H9 (cell line): ENCODE data around the gene USP28. TPM values are rescaled to one million over a fixed set of nuclear protein-coding genes. Genes with fewer than 3 reads are reported as not detected.
A peak's percentile ranks its signal among the peaks of the same experiment; 100 is the strongest.

Experiments
- DNase-seq: peaks from one replicate; pipeline ENCODE4 v3.0.0-alpha.2; 2017
- H2AFZ ChIP-seq: one replicate; pipeline ENCODE4 v1.6.1; 2013; ENCODE audit warnings: mild to moderate bottlenecking, low read length, control low read depth, moderate library complexity
- H2AK5ac ChIP-seq: 2 replicates; pipeline ENCODE4 v1.6.1; 2013; ENCODE audit warnings: low read length, control low read depth, mixed read lengths; ENCODE audit not compliant: insufficient read length
- H2BK120ac ChIP-seq: one replicate; pipeline ENCODE4 v1.6.1; 2013; ENCODE audit warnings: low read depth, mild to moderate bottlenecking, low read length, control low read depth, inconsistent platforms; ENCODE audit not compliant: poor library complexity, severe bottlenecking
- H2BK12ac ChIP-seq: 2 replicates; pipeline ENCODE4 v1.6.1; 2013; ENCODE audit warnings: low read length, control low read depth, mixed read lengths, low read depth; ENCODE audit not compliant: insufficient read length
- H2BK15ac ChIP-seq: 2 replicates; pipeline ENCODE4 v1.6.1; 2013; ENCODE audit warnings: low read depth, low read length, control low read depth
- H2BK20ac ChIP-seq: one replicate; pipeline ENCODE4 v1.6.1; 2013; ENCODE audit warnings: low read depth, mild to moderate bottlenecking, low read length, control low read depth, inconsistent platforms; ENCODE audit not compliant: poor library complexity, severe bottlenecking
- H2BK5ac ChIP-seq: 2 replicates; pipeline ENCODE4 v1.6.1; 2013; ENCODE audit warnings: low read length, control low read depth, mixed read lengths; ENCODE audit not compliant: insufficient read length
- H3K14ac ChIP-seq: 2 replicates; pipeline ENCODE4 v1.6.1; 2013; ENCODE audit warnings: low read length, control low read depth; ENCODE audit not compliant: insufficient read depth
- H3K18ac ChIP-seq: 2 replicates; pipeline ENCODE4 v1.6.1; 2013; ENCODE audit warnings: low read depth, mild to moderate bottlenecking, mixed read lengths, low read length, control low read depth; ENCODE audit not compliant: insufficient read length
- H3K23ac ChIP-seq: 2 replicates; pipeline ENCODE4 v1.6.1; 2013; ENCODE audit warnings: low read length, control low read depth, mixed read lengths, low read depth; ENCODE audit not compliant: insufficient read length
- H3K23me2 ChIP-seq: 2 replicates; pipeline ENCODE4 v1.6.1; 2013; ENCODE audit warnings: low read depth, mild to moderate bottlenecking, mixed read lengths, low read length, control low read depth; ENCODE audit not compliant: insufficient read length, poor library complexity, severe bottlenecking
- H3K27ac ChIP-seq: 2 replicates; pipeline ENCODE4 v1.5.1; 2013; ENCODE audit warnings: low read length, control low read depth, mixed read lengths, low read depth; ENCODE audit not compliant: insufficient read length
- H3K27me3 ChIP-seq: 2 replicates; pipeline ENCODE4 v1.6.1; 2013; ENCODE audit warnings: low read length, control low read depth, inconsistent platforms; ENCODE audit not compliant: insufficient read depth
- H3K4ac ChIP-seq: 2 replicates; pipeline ENCODE4 v1.6.1; 2013; ENCODE audit warnings: low read depth, mild to moderate bottlenecking, control low read depth, inconsistent platforms, low read length, moderate library complexity
- H3K4me1 ChIP-seq: 2 replicates; pipeline ENCODE4 v1.6.1; 2013; ENCODE audit warnings: low read length, control low read depth, inconsistent platforms; ENCODE audit not compliant: insufficient read depth
- H3K4me2 ChIP-seq: 2 replicates; pipeline ENCODE4 v1.6.1; 2013; ENCODE audit warnings: low read length, control low read depth, mixed read lengths; ENCODE audit not compliant: insufficient read length, insufficient read depth
- H3K56ac ChIP-seq: 2 replicates; pipeline ENCODE4 v1.6.1; 2013; ENCODE audit warnings: low read depth, mild to moderate bottlenecking, mixed read lengths, low read length, control low read depth; ENCODE audit not compliant: insufficient read length
- H3K79me1 ChIP-seq: 2 replicates; pipeline ENCODE4 v1.6.1; 2013; ENCODE audit warnings: low read depth, mild to moderate bottlenecking, moderate library complexity, low read length, control low read depth, inconsistent platforms; ENCODE audit not compliant: insufficient read depth, poor library complexity, severe bottlenecking
- H3K79me2 ChIP-seq: 2 replicates; pipeline ENCODE4 v1.6.1; 2013; ENCODE audit warnings: low read length, control low read depth, inconsistent platforms; ENCODE audit not compliant: insufficient read depth
- H3K9ac ChIP-seq: 2 replicates; pipeline ENCODE4 v1.6.1; 2013; ENCODE audit warnings: low read length, control low read depth, mixed read lengths; ENCODE audit not compliant: insufficient read length; ENCODE audit errors: extremely low read depth
- H3K9me3 ChIP-seq: one replicate; pipeline ENCODE4 v1.6.1; 2013; ENCODE audit warnings: low read depth, low read length, inconsistent platforms; ENCODE audit not compliant: control insufficient read depth
- H3T11ph ChIP-seq: one replicate; pipeline ENCODE4 v1.6.1; 2013; ENCODE audit warnings: mild to moderate bottlenecking, low read length, control low read depth, inconsistent platforms
- H4K20me1 ChIP-seq: one replicate; pipeline ENCODE4 v1.6.1; 2013; ENCODE audit not compliant: control insufficient read depth, insufficient read length, insufficient read depth
- H4K5ac ChIP-seq: 2 replicates; pipeline ENCODE4 v1.6.1; 2013; ENCODE audit warnings: low read depth, mild to moderate bottlenecking, mixed read lengths, low read length, control low read depth; ENCODE audit not compliant: insufficient read length
- H4K8ac ChIP-seq: replicated peaks from 2 replicates; pipeline ENCODE4 v1.6.1; 2013; ENCODE audit warnings: low read length, control low read depth, mixed read lengths, low read depth; ENCODE audit not compliant: insufficient read length
- H4K91ac ChIP-seq: 2 replicates; pipeline ENCODE4 v1.6.1; 2013; ENCODE audit warnings: low read depth, mild to moderate bottlenecking, moderate library complexity, mixed read lengths, low read length, control low read depth; ENCODE audit not compliant: insufficient read length
- H3K27ac Mint-ChIP-seq, 3 experiments: 2 replicates in 2 of 3; 3 replicates in 1 of 3; pipeline ENCODE4 v1.8.0; 2020 to 2021; ENCODE audit warnings: mixed read lengths in 3 of 3, mild to moderate bottlenecking in 1 of 3, moderate library complexity in 1 of 3
- H3K27me3 Mint-ChIP-seq: 2 replicates; pipeline ENCODE4 v1.8.0; 2021; ENCODE audit warnings: low read depth, mild to moderate bottlenecking, moderate library complexity, mixed read lengths
- H3K36me3 Mint-ChIP-seq, 3 experiments: 2 replicates in 2 of 3; 3 replicates in 1 of 3; pipeline ENCODE4 v1.8.0; 2020 to 2021; ENCODE audit warnings: low read depth in 3 of 3, mixed read lengths in 3 of 3; ENCODE audit not compliant: insufficient read depth in 1 of 3
- H3K4me1 Mint-ChIP-seq, 2 experiments: 2 replicates each; pipeline ENCODE4 v1.8.0; 2020; ENCODE audit warnings: mixed read lengths in 2 of 2
- H3K4me3 Mint-ChIP-seq, 2 experiments: 2 replicates in 1 of 2; 3 replicates in 1 of 2; pipeline ENCODE4 v1.8.0; 2020 to 2021; ENCODE audit warnings: mild to moderate bottlenecking in 2 of 2, mixed read lengths in 2 of 2, moderate library complexity in 1 of 2
- H3K9me3 Mint-ChIP-seq, 2 experiments: 2 replicates in 1 of 2; 3 replicates in 1 of 2; pipeline ENCODE4 v1.8.0; 2020; ENCODE audit warnings: mild to moderate bottlenecking in 2 of 2, mixed read lengths in 2 of 2, moderate library complexity in 1 of 2
- CTCF ChIP-seq: fragments of 200-600 bp; sonication (generic); conservative IDR thresholded peaks from 3 replicates; pipeline ENCODE4 v1.8.0; 2021; ENCODE audit warnings: antibody characterized with exemption, mild to moderate bottlenecking
- WGBS: extraction: QIAGEN DNeasy Blood & Tissue Kit; methylation state at CpG from one replicate; pipeline ENCODE4 v1.1.7; 2013; ENCODE audit warnings: missing lambda C conversion rate, low lambda C conversion rate, mixed read lengths; ENCODE audit not compliant: insufficient read length; ENCODE audit errors: extremely low coverage; 5-methylcytosine and 5-hydroxymethylcytosine counted together
- total RNA-seq: library from RNA; stranded (reverse); gene quantifications from 2 replicates; pipeline ENCODE4 v1.2.1, GENCODE V29; 2021

Gene USP28
- total RNA-seq, 1 experiment from 2014 or later: 107 TPM

GRCh38 chr11:113771964-113772363, 103.4 kb downstream of the USP28 start:
- no peak for TF ChIP-seq CTCF
- no peak overlapping the region for H2BK120ac ChIP-seq
- H4K5ac ChIP-seq: no peak overlapping the region
- no peaks in the 10 kb centered on the region for H3K79me2 ChIP-seq
- no peak overlapping the region for H3K27ac ChIP-seq
- H4K91ac ChIP-seq: no peak overlapping the region
- no peaks in the 10 kb centered on the region; a peak in 2 of 5 replicates for H3K9me3 Mint-ChIP-seq
- H4K20me1 ChIP-seq: no peaks in the 10 kb centered on the region
- H3K9me3 ChIP-seq: no peaks in the 10 kb centered on the region
- H2AFZ ChIP-seq: no peak overlapping the region
- H3T11ph ChIP-seq: no peak overlapping the region
- H2AK5ac ChIP-seq: no peak overlapping the region
- no peak overlapping the region for H3K56ac ChIP-seq
- H3K36me3 Mint-ChIP-seq: peaks cover 10 to 29% (median 28%) of the 10 kb centered on the region in 3 experiments; a peak in 6 of 7 replicates
- no peak overlapping the region; a peak in 1 of 7 replicates for H3K27ac Mint-ChIP-seq
- no peak overlapping the region for H2BK5ac ChIP-seq
- H3K23me2 ChIP-seq: no peaks in the 10 kb centered on the region
- H3K4me1 Mint-ChIP-seq: peaks cover 2 to 10% of the 10 kb centered on the region in 2 experiments
- no peaks in the 10 kb centered on the region for H3K79me1 ChIP-seq
- no peaks in the 10 kb centered on the region for H3K4me1 ChIP-seq
- no peak overlapping the region for H3K9ac ChIP-seq
- no peak overlapping the region for H2BK15ac ChIP-seq
- no peak overlapping the region for H2BK12ac ChIP-seq
- H3K27me3 ChIP-seq: no peaks in the 10 kb centered on the region
- no peak overlapping the region for H2BK20ac ChIP-seq
- peak overlapping the region; percentile 22 for H3K4me2 ChIP-seq
- WGBS: no CpG with 5 or more reads among the region's 3 CpGs
- no peak overlapping the region for H3K14ac ChIP-seq
- no peak overlapping the region for H3K4ac ChIP-seq
- no peak overlapping the region for H3K23ac ChIP-seq
- H3K27me3 Mint-ChIP-seq: peaks cover 9% of the 10 kb centered on the region
- no peak overlapping the region for H4K8ac ChIP-seq
- H3K4me3 Mint-ChIP-seq: peak overlapping the region; percentile 98 to 100
- no peak for DNase-seq
- H3K18ac ChIP-seq: no peak overlapping the region
